CD4-positive, alpha-beta T cell treated with Interleukin-17A for 1 hour (primary cell): ENCODE results near the gene SLC5A4.
"Not testable (repeated sequence)": the region's sequence is repeated elsewhere in the genome, so short reads cannot be mapped to it uniquely, and the experiment has no call there.

Experiments
- DNase-seq: peaks from one replicate; pipeline ENCODE4 v3.0.0-alpha.2; 2020

The SLC5A4 gene

GRCh38 chr22:32199341-32199740 is 55.8 kb downstream of the SLC5A4 start:
- DNase-seq = no peak

- DNase-seq = not testable (repeated sequence)
These were observed 57.5 kb downstream of the SLC5A4 start for GRCh38 chr22:32197553-32198226.

GRCh38 chr22:32195900-32196299 is 59.2 kb downstream of the SLC5A4 start:
- DNase-seq = not testable (repeated sequence)

- not testable (repeated sequence) for DNase-seq
These were observed 61.8 kb downstream of the SLC5A4 start for GRCh38 chr22:32193346-32193745.

GRCh38 chr22:32191021-32191420 is 64.1 kb downstream of the SLC5A4 start:
- not testable (repeated sequence) for DNase-seq

- no peak for DNase-seq
These were observed 69.3 kb downstream of the SLC5A4 start for GRCh38 chr22:32185821-32186220.

- no peak for DNase-seq
These were observed 71.5 kb downstream of the SLC5A4 start for GRCh38 chr22:32183625-32184024.

- DNase-seq = no peak
These were observed 74.1 kb downstream of the SLC5A4 start for GRCh38 chr22:32181043-32181442.

- DNase-seq = no peak
These were observed 77.9 kb downstream of the SLC5A4 start for GRCh38 chr22:32177221-32177765.

GRCh38 chr22:32175683-32176644 is 79.2 kb downstream of the SLC5A4 start:
- no peak for DNase-seq

- DNase-seq = no peak
These were observed 80.0 kb downstream of the SLC5A4 start for GRCh38 chr22:32175115-32175514.
